HUES48 (cell line): ENCODE results near the gene ZMYND15.
A peak's percentile ranks its signal among the peaks of the same experiment; 100 is the strongest.
"Not testable (repeated sequence)": the region's sequence is repeated elsewhere in the genome, so short reads cannot be mapped to it uniquely, and the experiment has no call there.

Experiments
- H3K27ac ChIP-seq: one replicate; pipeline ENCODE4 v1.7.0; 2013; ENCODE audit warnings: low read depth, low read length, inconsistent platforms
- H3K27me3 ChIP-seq: 2 replicates; pipeline ENCODE4 v1.6.1; 2013; ENCODE audit warnings: mild to moderate bottlenecking, low read length; ENCODE audit not compliant: control insufficient read depth, insufficient read depth
- H3K36me3 ChIP-seq: 2 replicates; pipeline ENCODE4 v1.6.1; 2013; ENCODE audit warnings: low read length; ENCODE audit not compliant: control insufficient read depth, insufficient read depth
- H3K4me1 ChIP-seq: 2 replicates; pipeline ENCODE4 v1.6.1; 2013; ENCODE audit warnings: mild to moderate bottlenecking, low read length; ENCODE audit not compliant: control insufficient read depth, insufficient read depth
- H3K4me3 ChIP-seq: 2 replicates; pipeline ENCODE4 v1.5.1; 2013; ENCODE audit warnings: mild to moderate bottlenecking, low read depth, low read length
- H3K9ac ChIP-seq: 2 replicates; pipeline ENCODE4 v1.6.1; 2013; ENCODE audit warnings: mild to moderate bottlenecking, low read depth, low read length, moderate library complexity
- H3K9me3 ChIP-seq: 2 replicates; pipeline ENCODE4 v1.6.1; 2013; ENCODE audit warnings: low read length; ENCODE audit not compliant: control insufficient read depth, insufficient read depth

Gene ZMYND15, protein sequence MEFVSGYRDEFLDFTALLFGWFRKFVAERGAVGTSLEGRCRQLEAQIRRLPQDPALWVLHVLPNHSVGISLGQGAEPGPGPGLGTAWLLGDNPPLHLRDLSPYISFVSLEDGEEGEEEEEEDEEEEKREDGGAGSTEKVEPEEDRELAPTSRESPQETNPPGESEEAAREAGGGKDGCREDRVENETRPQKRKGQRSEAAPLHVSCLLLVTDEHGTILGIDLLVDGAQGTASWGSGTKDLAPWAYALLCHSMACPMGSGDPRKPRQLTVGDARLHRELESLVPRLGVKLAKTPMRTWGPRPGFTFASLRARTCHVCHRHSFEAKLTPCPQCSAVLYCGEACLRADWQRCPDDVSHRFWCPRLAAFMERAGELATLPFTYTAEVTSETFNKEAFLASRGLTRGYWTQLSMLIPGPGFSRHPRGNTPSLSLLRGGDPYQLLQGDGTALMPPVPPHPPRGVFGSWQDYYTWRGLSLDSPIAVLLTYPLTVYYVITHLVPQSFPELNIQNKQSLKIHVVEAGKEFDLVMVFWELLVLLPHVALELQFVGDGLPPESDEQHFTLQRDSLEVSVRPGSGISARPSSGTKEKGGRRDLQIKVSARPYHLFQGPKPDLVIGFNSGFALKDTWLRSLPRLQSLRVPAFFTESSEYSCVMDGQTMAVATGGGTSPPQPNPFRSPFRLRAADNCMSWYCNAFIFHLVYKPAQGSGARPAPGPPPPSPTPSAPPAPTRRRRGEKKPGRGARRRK

DNA sequence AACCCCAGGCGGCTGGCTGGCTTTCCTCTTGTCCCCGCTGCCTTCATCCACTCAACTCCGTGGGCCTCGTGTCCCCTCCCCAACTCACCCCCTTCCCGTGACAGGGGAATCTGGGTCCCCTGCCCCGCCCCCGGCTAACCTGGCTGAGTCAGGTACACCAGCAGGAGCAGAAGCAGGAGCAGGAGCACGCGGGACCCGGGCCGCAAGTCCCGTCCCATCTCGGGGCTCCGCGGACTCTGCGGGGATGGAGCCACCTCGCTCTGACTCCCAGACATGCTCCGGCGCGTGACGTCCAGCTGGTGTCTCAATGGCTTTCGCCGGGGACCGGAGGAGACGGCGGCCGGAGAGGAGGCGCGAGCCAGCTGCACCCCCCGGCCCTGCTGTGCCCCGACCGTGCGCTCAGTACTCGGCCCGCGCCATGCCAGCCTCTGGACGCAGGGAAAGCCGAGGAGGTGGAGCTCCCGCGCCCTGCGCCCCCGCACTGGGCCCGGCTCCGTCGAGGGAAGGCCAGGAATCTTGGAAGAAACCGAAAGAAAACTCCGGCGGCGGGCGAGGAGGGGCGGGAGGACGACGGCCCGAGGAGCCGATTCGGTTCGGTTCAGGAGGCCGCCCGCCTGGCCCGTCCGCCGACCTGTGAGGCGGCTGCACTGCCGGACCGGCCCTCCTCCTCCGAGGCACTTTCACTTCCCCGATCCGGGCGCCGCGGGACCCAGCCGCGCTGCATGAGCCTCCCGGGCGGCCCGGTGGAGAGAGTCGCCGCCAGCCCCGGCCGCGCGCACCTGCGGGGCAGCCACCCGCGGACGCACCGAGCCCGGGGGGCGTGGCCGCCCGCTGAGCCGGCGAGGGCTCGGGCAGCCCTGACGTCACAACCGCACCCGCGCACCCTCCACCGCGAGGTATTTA is at the start of gene ZMYND15, which contains the start of gene CXCL16:
Gene ZMYND15 (plus strand): TSS at position 712 of the 903 bp plus-strand sequence. CDS start 716 bp downstream, outside the sequence.
Gene CXCL16 (minus strand): TSS at position 807 of the 903 bp plus-strand sequence. CDS start 589 bp downstream, at position 218.
- peaks cover 5% of the 10 kb centered on the region; the same call in 1 of the 2 replicates for H3K4me1 ChIP-seq
- peak within 1 kb of the TSS; percentile 70 for H3K4me3 ChIP-seq
- H3K27ac ChIP-seq = no peak within 1 kb of the TSS
- H3K9me3 ChIP-seq = no peaks in the 10 kb centered on the region
- H3K9ac ChIP-seq = peak within 1 kb of the TSS; percentile 36; the same call in 1 of the 2 replicates
- H3K27me3 ChIP-seq = peaks cover 87% of the 10 kb centered on the region
- H3K36me3 ChIP-seq = no peaks in the 10 kb centered on the region

DNA sequence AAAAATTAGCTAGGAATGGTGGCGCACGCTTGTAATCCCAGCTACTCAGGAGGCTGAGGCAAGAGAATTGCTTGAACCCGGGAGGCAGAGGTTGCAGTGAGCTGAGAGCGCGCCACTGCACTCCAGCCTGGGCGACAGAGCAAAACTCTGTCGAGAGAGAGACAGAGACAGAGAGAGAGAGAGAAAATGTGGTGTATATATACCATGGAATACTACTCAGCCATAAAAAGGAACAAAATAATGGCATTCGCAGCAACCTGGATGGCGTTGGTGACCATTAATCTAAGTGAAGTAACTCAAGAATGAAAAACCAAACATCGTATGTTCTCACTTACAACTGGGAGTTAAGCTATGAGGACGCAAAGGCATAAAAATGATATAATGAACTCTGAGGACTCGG is 49.8 kb upstream of the ZMYND15 start:
- H3K36me3 ChIP-seq = peaks cover 68% of the 10 kb centered on the region
- H3K4me1 ChIP-seq, H3K27ac ChIP-seq, H3K9ac ChIP-seq, H3K27me3 ChIP-seq, H3K4me3 ChIP-seq, H3K9me3 ChIP-seq: not testable (repeated sequence)

- Histone ChIP-seq H3K4me1 (no peaks in the 10 kb centered on the region), H3K36me3 (peaks cover 62% of the 10 kb centered on the region)
These were observed 48.9 kb upstream of the ZMYND15 start for GRCh38 chr17:4690745-4691144.

DNA sequence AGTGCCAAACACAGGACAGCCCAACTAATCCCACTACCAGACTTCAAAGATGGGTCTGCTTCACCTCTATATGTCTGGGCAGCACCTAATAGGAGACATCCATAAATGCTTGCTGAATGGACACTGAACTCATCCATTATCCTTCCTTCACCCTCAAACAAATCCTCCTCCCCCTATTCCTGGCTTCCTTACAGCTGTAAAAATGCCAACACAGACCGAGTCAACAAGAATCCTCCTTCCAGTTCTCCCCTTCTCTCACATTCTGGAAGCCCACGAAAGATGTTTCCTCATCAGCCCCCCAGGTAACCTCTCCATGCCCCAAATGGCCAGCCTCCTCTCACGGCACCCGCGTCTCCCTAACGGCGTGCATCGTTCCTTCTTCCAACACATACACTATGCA is 47.9 kb upstream of the ZMYND15 start:
- H3K27me3 ChIP-seq = no peaks in the 10 kb centered on the region
- H3K36me3 ChIP-seq = peaks cover 66% of the 10 kb centered on the region
- no peak overlapping the region for H3K9ac ChIP-seq
- H3K4me1 ChIP-seq = no peaks in the 10 kb centered on the region
- no peak overlapping the region for H3K27ac ChIP-seq
- no peak overlapping the region for H3K4me3 ChIP-seq
- no peaks in the 10 kb centered on the region for H3K9me3 ChIP-seq

More at GRCh38 chr17:4690745-4691144, 48.9 kb upstream of the ZMYND15 start:
- Histone ChIP-seq H3K4me3 (no peak overlapping the region), H3K27ac (no peak overlapping the region), H3K9me3 (no peaks in the 10 kb centered on the region), H3K9ac (no peak overlapping the region), H3K27me3 (no peaks in the 10 kb centered on the region)

GRCh38 chr17:4693416-4693815 is 46.2 kb upstream of the ZMYND15 start:
- no peak overlapping the region for H3K4me3 ChIP-seq
- H3K27me3 ChIP-seq = no peaks in the 10 kb centered on the region
- H3K27ac ChIP-seq = no peak overlapping the region
- H3K9me3 ChIP-seq = no peaks in the 10 kb centered on the region
- H3K4me1 ChIP-seq = no peaks in the 10 kb centered on the region
- H3K36me3 ChIP-seq = peaks cover 70% of the 10 kb centered on the region
- H3K9ac ChIP-seq = no peak overlapping the region

DNA sequence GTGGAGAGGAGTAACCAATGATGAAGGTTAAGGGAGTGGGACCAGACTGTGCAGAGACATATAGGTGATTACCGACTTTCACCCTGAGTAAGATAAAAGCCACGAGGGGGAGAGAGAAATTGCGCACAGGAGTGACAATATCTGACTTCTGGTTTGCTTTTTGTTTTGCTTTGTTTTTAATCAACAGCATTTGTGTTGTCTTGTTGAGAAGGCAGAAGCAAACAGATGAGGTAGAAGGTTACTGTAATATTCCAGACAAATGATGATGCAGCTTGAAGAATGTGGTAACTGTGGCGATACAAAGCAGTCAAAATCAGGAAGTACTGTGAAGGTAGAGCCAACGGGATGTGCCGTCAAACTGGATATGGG is 43.2 kb upstream of the ZMYND15 start:
- Histone ChIP-seq H3K4me3 (no peak overlapping the region), H3K9me3 (no peaks in the 10 kb centered on the region), H3K27me3 (no peaks in the 10 kb centered on the region), H3K27ac (no peak overlapping the region), H3K36me3 (peaks cover 49% of the 10 kb centered on the region), H3K4me1 (no peaks in the 10 kb centered on the region), H3K9ac (no peak overlapping the region)

GRCh38 chr17:4699401-4700056 is 40.1 kb upstream of the ZMYND15 start:
- not testable (repeated sequence) for H3K9ac ChIP-seq, H3K27me3 ChIP-seq, H3K4me1 ChIP-seq, H3K9me3 ChIP-seq, H3K27ac ChIP-seq, H3K4me3 ChIP-seq
- H3K36me3 ChIP-seq = peaks cover 35% of the 10 kb centered on the region

DNA sequence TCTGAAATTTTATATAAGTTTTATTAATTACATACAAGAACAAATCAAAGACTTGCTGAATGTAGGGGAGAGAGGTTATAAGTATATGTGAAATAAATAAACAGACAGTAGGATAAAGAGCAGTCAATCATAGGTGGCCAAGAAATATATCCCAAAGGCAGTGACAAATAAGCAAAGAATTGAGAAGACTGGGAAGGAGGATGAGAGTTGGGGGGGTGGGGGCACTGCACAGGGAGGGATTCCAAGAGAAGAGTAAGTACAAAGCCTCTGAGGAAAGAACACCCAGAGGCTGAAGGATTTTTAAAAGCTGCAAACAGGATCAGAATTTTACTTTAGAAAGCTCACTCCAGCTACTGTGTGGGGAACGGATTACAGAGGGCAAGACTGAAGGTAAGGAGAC is 38.5 kb upstream of the ZMYND15 start:
- Histone ChIP-seq H3K36me3 (peaks cover 28% of the 10 kb centered on the region), H3K9me3 (no peaks in the 10 kb centered on the region), H3K4me1 (peaks cover 7% of the 10 kb centered on the region; the same call in 1 of the 2 replicates), H3K27ac (no peak overlapping the region), H3K4me3 (no peak overlapping the region), H3K9ac (no peak overlapping the region), H3K27me3 (no peaks in the 10 kb centered on the region)

GRCh38 chr17:4703330-4703691 is 36.3 kb upstream of the ZMYND15 start:
- Histone ChIP-seq H3K9ac (peak overlapping the region; percentile 90), H3K4me3 (peak overlapping the region; percentile 94), H3K36me3 (peaks cover 8% of the 10 kb centered on the region; the same call in 1 of the 2 replicates), H3K27ac (peak overlapping the region; percentile 87), H3K9me3 (no peaks in the 10 kb centered on the region), H3K4me1 (peaks cover 13% of the 10 kb centered on the region), H3K27me3 (no peaks in the 10 kb centered on the region)

DNA sequence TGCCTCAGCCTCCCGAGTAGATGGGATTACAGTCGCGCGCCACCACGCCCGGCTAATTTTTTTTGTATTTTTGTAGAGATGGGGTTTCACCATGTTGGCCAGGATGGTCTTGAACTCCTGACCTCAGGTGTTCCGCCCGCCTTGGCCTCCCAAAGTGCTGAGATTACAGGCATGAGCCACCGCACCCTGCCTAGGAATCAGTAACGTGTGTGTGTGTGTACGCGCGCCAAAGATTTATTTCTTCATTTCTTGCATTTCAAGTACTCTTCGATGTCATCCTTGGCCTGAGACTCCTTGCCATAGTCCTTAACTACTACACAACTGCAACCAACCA is 35.1 kb upstream of the ZMYND15 start:
- H3K27me3 ChIP-seq, H3K36me3 ChIP-seq, H3K9me3 ChIP-seq: not testable (repeated sequence)
- Histone ChIP-seq H3K4me1 (peaks cover 13% of the 10 kb centered on the region), H3K9ac (peak overlapping the region; percentile 90), H3K27ac (peak overlapping the region; percentile 87), H3K4me3 (peak overlapping the region; percentile 94; the same call in 1 of the 2 replicates)
